Thoracic aorta (tissue), 2 donors: Measurements from ENCODE around the gene CEP164. TPM values are rescaled to one million over a fixed set of nuclear protein-coding genes. Genes with fewer than 3 reads are reported as not detected.

Experiments
- ATAC-seq: fragments of 150-250 bp; one replicate; pipeline ENCODE4 v1.8.0; 2017; ENCODE audit warnings: low read depth; ENCODE audit not compliant: insufficient number of reproducible peaks, low FRiP score
- DNase-seq: peaks from one replicate; pipeline ENCODE4 v3.0.0-alpha.2; 2020; ENCODE audit warnings: low spot score
- H3K27ac ChIP-seq, 2 donors: fragments of 200-600 bp; sonication (generic); 1 replicate in 1 of 2; 2 replicates in 1 of 2; pipeline ENCODE4 v1.5.1; 2016; ENCODE audit warnings: mild to moderate bottlenecking in 2 of 2, moderate library complexity in 2 of 2
- H3K27me3 ChIP-seq: fragments of 200-600 bp; sonication (generic); replicated peaks from 2 replicates; pipeline ENCODE4 v1.6.0; 2016; ENCODE audit warnings: mild to moderate bottlenecking; ENCODE audit not compliant: insufficient read depth
- H3K36me3 ChIP-seq: fragments of 200-600 bp; sonication (generic); one replicate; pipeline ENCODE4 v1.5.1; 2016
- H3K4me1 ChIP-seq, 2 donors: fragments of 200-600 bp; sonication (generic); 1 replicate in 1 of 2; 2 replicates in 1 of 2; pipeline versions ENCODE4 v1.5.1 to v1.6.0; 2016; ENCODE audit warnings: low read depth in 2 of 2, mild to moderate bottlenecking in 1 of 2; ENCODE audit not compliant: control insufficient read depth in 1 of 2
- H3K4me3 ChIP-seq: fragments of 200-600 bp; sonication (generic); 2 replicates; pipeline ENCODE4 v1.5.1; 2016; ENCODE audit warnings: mild to moderate bottlenecking
- H3K9me3 ChIP-seq: fragments of 200-600 bp; sonication (generic); 2 replicates; pipeline ENCODE4 v1.5.1; 2016
- total RNA-seq, 2 donors: library from RNA; depleted of rRNA; stranded (reverse); fragments of >200 nt; gene quantifications; one replicate each; pipeline versions ENCODE4 v1.1.0 to v1.2.3, GENCODE V29; 2016
- TF ChIP-seq, protein P1 (sequence below): fragments of 200-600 bp; sonication (generic); IDR thresholded peaks from one replicate; pipeline ENCODE4 v1.5.1; 2019; ENCODE audit warnings: antibody characterized with exemption

CEP164 gene
- total RNA-seq, 2 donors from 2014 or later, result 27.9 to 53.4 TPM

DNA sequence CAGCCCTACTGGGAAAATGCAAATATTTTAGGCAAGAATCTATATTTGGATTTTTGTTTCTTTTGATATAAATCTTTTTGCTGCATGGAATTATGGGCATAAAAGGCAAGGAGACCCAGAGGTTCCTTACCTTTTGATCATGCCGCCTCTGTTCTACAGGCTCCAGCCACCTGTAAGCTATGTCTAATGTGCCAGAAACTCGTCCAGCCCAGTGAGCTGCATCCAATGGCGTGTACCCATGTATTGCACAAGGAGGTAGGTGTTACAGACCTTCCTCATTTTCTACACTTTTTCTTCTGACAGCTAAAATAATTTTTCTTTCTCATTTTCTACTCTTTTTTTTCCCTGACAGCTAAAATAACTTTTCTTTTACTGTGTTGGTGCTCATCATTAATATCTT lies 44.7 kb upstream of the CEP164 start:
- H3K36me3 ChIP-seq, result peaks cover 42% of the 10 kb centered on the region

DNA sequence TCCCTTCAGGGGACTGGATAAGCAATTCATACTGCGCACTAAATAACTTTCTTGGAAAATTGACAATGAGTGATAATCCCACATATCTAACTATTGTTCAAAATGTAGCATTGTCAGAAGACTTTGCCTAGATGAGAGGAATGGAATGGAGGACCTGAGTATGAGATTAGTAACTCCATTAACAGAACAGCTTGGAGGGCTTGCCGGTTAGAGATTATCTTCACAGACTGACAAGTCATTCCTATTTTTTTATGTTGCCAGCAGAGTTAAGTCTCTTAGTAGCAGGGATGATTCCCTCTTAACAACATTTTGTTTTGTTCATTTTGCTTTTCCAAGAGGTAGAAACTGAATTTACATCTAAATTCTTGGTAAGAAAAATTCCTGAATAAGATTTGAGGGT lies 43.6 kb upstream of the CEP164 start:
- H3K9me3 ChIP-seq, result no peaks in the 10 kb centered on the region
- no peak for DNase-seq
- H3K36me3 ChIP-seq, result peaks cover 42% of the 10 kb centered on the region
- TF ChIP-seq, protein P1, sequence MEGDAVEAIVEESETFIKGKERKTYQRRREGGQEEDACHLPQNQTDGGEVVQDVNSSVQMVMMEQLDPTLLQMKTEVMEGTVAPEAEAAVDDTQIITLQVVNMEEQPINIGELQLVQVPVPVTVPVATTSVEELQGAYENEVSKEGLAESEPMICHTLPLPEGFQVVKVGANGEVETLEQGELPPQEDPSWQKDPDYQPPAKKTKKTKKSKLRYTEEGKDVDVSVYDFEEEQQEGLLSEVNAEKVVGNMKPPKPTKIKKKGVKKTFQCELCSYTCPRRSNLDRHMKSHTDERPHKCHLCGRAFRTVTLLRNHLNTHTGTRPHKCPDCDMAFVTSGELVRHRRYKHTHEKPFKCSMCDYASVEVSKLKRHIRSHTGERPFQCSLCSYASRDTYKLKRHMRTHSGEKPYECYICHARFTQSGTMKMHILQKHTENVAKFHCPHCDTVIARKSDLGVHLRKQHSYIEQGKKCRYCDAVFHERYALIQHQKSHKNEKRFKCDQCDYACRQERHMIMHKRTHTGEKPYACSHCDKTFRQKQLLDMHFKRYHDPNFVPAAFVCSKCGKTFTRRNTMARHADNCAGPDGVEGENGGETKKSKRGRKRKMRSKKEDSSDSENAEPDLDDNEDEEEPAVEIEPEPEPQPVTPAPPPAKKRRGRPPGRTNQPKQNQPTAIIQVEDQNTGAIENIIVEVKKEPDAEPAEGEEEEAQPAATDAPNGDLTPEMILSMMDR, result no peak
- H3K27me3 ChIP-seq, result no peaks in the 10 kb centered on the region
- ATAC-seq, result no peak
- H3K27ac ChIP-seq, result no peak overlapping the region
- no peak overlapping the region for H3K4me3 ChIP-seq
- no peaks in the 10 kb centered on the region for H3K4me1 ChIP-seq

More for the DNA sequence above, 44.7 kb upstream of the CEP164 start:
- H3K27me3 ChIP-seq, result no peaks in the 10 kb centered on the region
- TF ChIP-seq, protein P1, result no peak
- DNase-seq, result no peak
- H3K27ac ChIP-seq, result no peak overlapping the region
- H3K4me1 ChIP-seq, result no peaks in the 10 kb centered on the region
- H3K9me3 ChIP-seq, result no peaks in the 10 kb centered on the region
- ATAC-seq, result no peak
- H3K4me3 ChIP-seq, result no peak overlapping the region

DNA sequence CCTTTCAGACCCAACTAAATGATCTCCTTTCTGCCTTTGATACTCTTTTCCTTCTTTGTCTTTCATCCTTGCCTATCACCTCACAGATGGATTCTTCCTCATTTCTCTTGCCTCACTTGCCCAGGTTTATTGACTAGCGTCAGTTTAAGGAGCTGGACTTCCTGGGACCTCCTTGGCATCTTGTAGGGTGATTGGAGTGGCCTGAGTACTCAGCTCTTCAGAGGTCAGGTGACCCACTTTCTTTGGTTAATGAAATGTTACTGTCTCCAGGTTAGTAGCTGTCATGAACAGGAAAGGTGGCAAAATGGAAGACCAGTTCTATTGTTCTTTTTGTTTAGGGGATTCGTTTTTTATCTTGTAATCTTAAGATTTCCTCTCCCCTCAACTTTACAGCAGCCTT lies 41.1 kb upstream of the CEP164 start:
- no peak for DNase-seq
- no peaks in the 10 kb centered on the region for H3K9me3 ChIP-seq
- H3K36me3 ChIP-seq, result peaks cover 40% of the 10 kb centered on the region
- ATAC-seq, result no peak
- H3K4me3 ChIP-seq, result no peak overlapping the region
- TF ChIP-seq, protein P1, result no peak
- no peak overlapping the region for H3K27ac ChIP-seq
- H3K27me3 ChIP-seq, result no peaks in the 10 kb centered on the region
- no peaks in the 10 kb centered on the region for H3K4me1 ChIP-seq

DNA sequence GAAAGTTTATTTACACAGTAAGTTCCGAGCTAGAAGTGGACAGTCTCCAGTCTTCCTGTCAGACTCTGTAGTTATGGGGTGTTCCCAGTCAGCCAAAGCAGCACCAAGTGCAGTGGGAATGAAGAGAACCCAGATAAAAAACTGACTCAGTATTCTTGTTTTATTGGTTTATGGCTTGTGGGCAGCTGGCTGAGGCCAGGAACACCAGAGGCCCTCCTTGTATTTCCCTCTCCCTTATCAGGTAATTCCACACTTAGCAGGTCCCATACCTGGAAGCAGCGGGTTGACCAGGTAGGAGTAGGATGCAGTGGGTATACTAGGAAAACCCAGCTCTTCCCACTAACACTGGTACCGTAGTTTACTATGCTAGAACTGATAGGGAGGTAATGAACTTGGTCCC lies 40.0 kb upstream of the CEP164 start:
- Histone ChIP-seq H3K4me3 (no peak overlapping the region), H3K27me3 (no peaks in the 10 kb centered on the region), H3K27ac (no peak overlapping the region), H3K9me3 (no peaks in the 10 kb centered on the region), H3K36me3 (peaks cover 33% of the 10 kb centered on the region), H3K4me1 (no peaks in the 10 kb centered on the region)
- DNase-seq (no peak), ATAC-seq (no peak)
- TF ChIP-seq, protein P1, result no peak

DNA sequence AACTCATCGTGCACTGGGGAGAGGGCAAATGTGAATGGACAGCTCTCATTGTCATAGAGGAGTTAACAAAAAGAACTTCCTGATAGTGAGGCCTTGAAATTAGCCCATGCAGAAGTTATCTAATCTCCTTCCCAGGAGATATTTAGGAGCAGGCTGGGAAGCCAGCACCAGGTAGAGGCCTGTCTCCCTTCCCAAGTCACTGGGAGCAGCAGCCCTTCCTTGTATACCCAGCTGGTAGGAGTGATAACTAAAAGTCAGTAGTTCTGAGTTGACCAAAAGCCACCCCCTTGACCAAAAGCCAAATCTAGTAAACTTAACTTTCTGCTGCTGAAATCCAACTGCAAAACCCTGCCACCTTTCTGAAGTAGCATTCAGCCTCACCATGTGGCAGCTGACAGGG lies 37.9 kb upstream of the CEP164 start:
- Histone ChIP-seq H3K4me1 (no peaks in the 10 kb centered on the region), H3K27me3 (no peaks in the 10 kb centered on the region), H3K4me3 (no peak overlapping the region), H3K9me3 (no peaks in the 10 kb centered on the region), H3K36me3 (peaks cover 21% of the 10 kb centered on the region), H3K27ac (no peak overlapping the region)
- ATAC-seq, result no peak
- TF ChIP-seq, protein P1, result no peak
- DNase-seq, result no peak
